Measurements from ENCODE around the gene KIZ.

The KIZ gene

DNA sequence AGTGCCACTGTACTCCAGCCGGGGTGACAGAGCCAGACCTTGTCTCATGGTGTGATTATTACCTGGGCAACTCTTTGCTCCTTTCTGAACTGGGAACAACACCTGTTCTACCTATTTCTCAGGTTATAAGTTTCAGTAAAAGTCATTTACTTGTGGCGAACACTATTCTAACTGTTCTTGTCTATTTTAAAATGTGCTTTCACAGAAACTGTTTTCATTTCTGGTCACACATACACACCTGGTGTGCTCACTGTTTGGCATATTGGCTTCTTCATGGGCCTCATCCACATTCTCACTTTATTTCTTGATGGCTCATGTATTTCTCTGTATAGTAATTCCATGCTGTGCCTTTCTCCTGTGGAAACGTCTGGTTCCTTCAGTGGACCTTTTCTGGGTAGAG lies 146.8 kb downstream of the KIZ start:
- DNase-seq = no peak

DNA sequence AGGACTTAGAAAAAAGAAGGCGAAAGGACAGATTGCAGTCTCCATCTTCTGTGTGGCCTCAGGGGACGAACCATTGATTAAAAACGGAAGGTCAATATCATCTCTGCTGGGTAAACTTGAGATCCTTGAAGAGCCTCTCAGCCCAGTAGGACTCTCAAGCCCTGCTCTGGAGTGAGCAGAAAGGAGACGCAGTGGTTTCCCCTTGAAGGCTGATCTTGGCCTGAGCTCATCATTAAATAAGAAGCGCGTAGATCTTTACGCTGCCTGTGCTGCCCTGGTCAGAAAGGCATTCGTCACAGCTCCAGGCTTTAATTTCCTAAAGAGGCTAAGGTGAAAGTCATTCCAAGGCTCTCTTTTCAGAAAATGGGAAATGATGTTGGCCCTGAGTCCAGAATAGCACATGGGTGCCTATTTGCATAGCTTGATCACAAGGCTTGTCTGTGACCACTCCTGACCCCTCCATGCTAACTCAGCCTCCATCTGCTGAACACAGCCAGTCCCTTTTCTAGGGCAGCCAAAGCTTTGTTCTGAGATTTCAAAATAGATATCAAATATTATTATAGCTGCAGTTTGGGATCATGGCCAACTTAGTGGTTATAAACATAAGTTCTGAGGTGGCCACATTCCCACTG lies 148.0 kb downstream of the KIZ start:
- no peak for DNase-seq

DNA sequence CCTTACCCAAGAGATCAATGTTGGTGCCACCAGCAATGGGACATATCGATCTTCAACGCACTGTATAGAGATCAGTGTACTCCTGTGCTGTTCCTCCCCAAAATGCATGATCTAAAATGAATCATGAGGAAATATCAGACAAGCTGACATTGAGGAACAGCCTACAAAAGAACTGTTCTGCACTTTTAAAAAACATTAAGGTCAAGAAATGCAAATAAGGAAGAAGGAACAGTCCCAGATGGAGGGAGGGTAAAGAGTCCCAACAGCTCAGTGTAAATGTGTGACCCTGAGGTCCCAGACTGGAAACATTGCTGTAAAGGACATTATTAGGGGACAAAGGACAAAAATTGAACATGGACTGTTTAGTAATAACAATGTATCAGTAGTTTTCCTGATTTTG lies 152.9 kb downstream of the KIZ start:
- no peak for DNase-seq

DNA sequence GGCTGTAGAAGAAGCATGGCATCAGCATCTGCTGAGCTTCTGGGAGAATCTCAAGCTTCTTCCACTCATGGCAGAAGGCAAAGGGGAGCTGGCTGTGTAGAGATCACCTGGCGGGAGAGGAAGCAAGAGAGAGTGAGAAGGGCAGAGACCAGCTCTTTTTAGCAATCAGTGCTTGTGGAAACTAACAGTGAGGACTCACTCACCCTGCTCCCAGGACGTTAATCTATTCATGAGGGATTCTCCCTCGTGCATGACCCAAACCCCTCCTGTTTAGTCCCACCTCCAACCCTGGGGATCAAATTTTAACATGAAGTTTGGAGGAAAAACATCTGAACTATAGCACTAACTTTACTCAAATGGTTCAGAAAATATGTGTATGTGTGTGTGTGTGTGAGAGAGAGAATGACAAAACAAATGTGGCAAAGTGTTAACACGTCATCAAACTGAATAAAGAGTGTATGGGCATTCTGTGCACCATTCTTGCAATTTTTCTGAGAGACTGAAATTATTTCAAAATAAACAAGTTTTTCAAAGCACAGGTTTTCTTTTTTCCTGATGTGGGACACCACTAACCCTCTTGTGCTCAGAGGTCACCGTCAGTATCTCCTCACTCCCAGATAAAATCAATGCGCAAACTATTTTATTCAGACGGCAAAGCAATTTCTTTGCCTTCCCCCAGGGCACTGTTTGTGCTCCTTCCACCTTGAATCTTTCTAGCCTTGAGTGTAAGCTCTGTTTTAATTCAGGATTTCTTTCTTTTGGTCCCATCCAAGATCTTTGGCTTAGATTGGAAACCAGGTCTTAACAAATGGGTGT lies 154.0 kb downstream of the KIZ start:
- DNase-seq = no peak

DNA sequence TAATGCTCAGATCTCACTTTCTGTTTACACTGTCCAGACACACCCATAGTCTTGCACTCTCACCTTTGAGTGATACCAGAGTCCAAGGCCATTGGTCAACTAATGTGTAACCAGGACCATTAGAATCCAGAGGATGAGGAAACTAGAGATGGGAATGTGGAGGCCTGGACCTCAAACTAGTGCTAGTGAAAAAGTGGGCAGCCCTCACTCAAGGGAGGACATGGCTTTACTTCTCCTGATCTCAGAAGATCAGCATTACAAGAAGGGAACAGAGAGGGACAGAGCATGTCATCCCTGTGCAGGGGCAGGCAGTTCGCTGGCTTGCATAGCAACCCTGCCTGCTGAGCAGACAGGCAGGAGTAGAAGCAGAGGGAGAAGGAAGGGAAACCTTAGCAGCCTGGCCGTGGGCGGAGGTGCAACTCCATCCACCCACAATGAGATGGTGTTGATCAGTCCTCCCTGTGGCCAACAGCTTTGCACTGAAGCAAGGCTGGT lies 154.7 kb downstream of the KIZ start:
- no peak for DNase-seq

DNA sequence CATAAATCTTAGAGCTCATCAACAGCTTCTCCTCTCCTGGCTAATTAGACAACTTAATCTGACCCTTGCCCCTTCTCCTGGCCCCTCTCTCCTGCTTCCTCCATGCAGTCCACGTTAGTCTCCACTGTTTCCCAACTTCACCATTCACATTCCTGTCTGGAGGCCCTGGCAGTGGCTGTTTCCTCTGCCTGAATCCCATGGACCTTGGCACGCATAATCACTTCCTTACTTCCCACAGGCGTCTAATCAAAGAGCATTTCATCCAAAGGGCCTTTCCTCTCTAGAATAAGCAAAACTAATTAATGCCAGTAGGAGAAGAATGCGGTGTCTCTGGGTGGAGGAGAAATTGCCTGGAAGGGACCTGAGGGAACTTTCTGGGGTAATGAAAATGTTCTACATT lies 160.9 kb downstream of the KIZ start:
- no peak for DNase-seq

DNA sequence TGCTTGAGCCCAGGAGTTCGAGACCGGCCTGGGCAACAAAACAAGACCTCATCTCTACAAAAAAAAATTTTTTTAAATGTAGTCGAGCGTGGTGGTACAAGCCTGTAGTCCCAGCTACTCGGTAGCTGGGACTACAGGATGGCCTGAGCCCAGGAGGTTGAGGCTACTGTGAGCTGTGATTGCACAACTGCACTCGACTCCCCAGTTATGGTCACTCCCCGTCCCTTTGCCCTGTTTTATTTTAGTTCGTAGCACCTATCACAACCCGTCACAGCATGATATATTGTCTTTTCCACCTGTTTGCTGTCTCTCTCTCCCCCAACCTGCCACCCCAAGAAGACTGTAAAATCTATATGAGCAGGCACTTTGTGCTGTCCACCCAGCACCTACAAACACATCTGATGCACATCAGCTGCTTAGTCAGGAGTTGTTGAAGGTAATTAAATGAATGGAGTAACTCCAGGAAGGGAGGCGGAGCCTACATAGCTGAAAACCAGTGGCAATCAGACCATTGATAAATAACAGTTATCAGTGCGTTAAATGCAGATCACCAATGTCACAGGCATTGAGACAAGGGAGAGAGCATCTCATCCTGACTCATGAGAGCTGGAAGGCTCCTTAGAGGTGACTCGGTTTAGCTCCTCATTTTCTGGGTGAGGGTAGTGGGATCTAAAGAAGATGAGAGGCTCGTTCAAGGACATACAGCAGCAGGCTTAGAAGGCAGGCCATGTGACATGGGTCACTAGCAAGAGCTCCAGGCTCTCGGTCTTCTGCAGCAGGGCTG lies 162.9 kb downstream of the KIZ start:
- no peak for DNase-seq

DNA sequence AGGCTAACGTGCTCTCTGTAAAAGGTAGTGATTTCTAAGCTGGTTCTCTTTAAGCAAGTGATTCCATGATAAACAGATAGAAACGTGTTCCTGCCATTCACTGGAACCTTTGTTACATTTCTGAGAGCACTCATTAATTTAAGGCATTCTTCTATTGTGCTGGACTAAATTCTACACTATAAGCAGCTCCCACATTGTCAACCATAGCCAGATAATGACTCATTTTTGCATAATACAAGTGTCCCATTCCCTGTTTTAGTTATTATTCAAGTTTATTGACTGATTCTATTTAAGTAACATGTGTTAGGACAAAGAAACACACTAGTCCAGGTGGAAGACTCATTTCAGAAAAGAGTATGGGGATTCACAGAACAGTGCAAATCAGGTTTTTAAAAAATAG lies 163.8 kb downstream of the KIZ start:
- no peak for DNase-seq

DNA sequence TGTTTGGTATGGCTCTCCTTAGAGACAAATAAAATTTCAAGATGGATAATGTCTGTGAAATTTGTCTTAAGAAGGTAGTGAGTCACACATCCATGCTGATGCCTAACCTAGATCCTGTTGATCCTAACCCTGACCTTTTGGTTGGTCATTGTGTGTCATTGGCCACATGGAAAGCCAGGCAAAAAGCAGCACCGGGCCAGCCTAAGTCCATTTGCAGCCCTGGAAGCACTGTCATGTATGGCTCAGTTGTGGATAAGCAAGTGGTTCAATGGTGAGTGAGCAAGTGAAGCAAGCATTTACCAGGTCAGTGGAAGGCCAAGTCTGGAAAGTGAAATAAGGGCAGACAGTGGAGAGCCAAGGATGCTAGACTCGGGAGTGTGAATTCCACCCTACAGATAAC lies 165.1 kb downstream of the KIZ start:
- DNase-seq = no peak

DNA sequence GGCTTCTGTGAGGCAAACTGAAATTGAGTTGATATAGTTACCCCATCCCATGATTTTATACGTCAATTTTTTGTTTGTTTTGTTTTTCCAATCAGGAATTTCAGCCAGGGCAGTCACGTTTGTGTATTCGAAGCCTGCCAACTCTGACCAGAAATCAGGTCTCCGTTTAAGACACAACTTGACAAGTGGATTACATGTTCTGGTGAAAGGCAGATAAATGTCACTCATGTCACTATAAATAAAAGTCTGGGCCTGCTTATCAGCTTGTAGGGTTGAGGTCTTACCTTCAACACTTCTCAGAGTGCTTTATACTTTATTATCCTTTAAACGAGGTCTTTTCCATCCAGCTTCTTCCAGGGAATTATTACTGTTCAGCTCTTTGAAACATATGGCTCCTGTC lies 168.9 kb downstream of the KIZ start:
- DNase-seq = no peak

All from cortex of kidney (tissue), 1 donor.